Ascending aorta (tissue), 2 donors: ENCODE data around the gene SEZ6L. TPM values are rescaled to one million over a fixed set of nuclear protein-coding genes. Genes with fewer than 3 reads are reported as not detected.

Experiments used
- DNase-seq, 2 donors: peaks; one replicate each; pipeline ENCODE4 v3.0.0-alpha.2; 2019; ENCODE audit warnings: low spot score in 2 of 2
- H3K27ac ChIP-seq, 2 donors: fragments of 200-600 bp; sonication (generic); one replicate each; pipeline ENCODE4 v1.5.1; 2016 to 2017; ENCODE audit warnings: mild to moderate bottlenecking in 1 of 2
- H3K27me3 ChIP-seq: fragments of 200-600 bp; sonication (generic); one replicate; pipeline ENCODE4 v1.5.1; 2017
- H3K36me3 ChIP-seq, 2 donors: fragments of 200-600 bp; sonication (generic); one replicate each; pipeline ENCODE4 v1.5.1; 2016
- H3K4me1 ChIP-seq, 2 donors: fragments of 200-600 bp; sonication (generic); one replicate each; pipeline ENCODE4 v1.5.1; 2016 to 2017; ENCODE audit warnings: mild to moderate bottlenecking in 1 of 2
- H3K4me3 ChIP-seq, 2 donors: fragments of 200-600 bp; sonication (generic); one replicate each; pipeline ENCODE4 v1.5.1; 2016 to 2017; ENCODE audit warnings: mild to moderate bottlenecking in 1 of 2
- H3K9me3 ChIP-seq, 2 donors: fragments of 200-600 bp; sonication (generic); one replicate each; pipeline ENCODE4 v1.5.1; 2016
- intact Hi-C: fragments of 100-400 bp; cut with DNase I; formaldehyde crosslinking; loops from one replicate; pipeline ENCODE4 v1.15.1; 2023
- total RNA-seq: library from RNA; depleted of rRNA; stranded (reverse); fragments of >200 nt; gene quantifications from one replicate; pipeline ENCODE4 v1.1.0, GENCODE V29; 2016
- TF ChIP-seq, protein P1 (sequence below), 3 experiments: fragments of 200-600 bp in 2 of 3; fragments of 450-650 bp in 1 of 3; sonication (generic) in 2 of 3; IDR thresholded peaks; one replicate each; pipeline ENCODE4 v1.5.1; 2016 to 2019; ENCODE audit warnings: antibody characterized with exemption in 3 of 3, mild to moderate bottlenecking in 1 of 3, moderate library complexity in 1 of 3

The SEZ6L gene
- total RNA-seq, 1 donor from 2014 or later: not detected

DNA sequence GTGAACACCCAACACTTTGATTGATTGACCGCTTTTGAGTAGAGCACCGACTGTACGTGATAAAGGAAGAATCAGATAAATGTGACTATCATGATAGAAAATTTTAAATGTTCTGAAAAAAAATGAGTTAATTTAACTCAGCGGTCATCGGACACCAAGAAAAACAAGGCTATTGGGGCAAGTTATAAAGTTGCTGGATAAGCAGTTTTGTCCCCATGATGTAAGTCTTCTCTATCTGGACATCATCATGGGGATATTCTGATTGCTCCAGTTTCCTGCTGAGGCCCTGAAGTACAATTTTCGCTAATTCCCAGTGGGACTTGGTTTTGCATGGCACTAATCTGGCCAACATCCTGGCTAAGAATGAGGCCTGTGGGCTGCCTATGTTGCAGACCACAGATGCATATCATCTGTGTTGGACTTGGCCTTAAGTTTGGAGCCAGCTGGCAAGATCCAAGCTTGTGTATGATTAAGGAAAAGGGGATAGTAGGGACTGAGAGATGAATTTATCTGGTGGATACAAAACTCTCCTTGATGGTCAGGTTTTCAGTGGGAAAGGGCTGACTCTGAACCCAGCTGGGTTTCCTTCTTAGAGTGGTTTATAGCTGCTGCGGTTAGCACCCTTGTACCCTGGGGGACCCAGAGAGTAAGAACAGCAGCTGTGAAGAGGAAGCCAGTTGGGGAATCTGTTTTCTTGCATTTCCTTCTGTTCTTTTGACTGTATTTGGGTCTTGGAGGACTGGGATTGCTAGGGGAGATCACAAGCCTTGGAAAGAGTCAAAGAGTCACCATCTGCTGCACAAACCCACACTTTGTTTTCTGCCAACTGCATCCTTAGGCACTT lies 118.3 kb downstream of the SEZ6L start:
- peak in 1 of 2 donors; percentile 8 for DNase-seq
- intact Hi-C loops: no loop called here
- TF ChIP-seq, protein P1, sequence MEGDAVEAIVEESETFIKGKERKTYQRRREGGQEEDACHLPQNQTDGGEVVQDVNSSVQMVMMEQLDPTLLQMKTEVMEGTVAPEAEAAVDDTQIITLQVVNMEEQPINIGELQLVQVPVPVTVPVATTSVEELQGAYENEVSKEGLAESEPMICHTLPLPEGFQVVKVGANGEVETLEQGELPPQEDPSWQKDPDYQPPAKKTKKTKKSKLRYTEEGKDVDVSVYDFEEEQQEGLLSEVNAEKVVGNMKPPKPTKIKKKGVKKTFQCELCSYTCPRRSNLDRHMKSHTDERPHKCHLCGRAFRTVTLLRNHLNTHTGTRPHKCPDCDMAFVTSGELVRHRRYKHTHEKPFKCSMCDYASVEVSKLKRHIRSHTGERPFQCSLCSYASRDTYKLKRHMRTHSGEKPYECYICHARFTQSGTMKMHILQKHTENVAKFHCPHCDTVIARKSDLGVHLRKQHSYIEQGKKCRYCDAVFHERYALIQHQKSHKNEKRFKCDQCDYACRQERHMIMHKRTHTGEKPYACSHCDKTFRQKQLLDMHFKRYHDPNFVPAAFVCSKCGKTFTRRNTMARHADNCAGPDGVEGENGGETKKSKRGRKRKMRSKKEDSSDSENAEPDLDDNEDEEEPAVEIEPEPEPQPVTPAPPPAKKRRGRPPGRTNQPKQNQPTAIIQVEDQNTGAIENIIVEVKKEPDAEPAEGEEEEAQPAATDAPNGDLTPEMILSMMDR (IDR thresholded peaks at IDR 0.05): no peak
- Histone ChIP-seq H3K4me1 (no peaks in the 10 kb centered on the region), H3K4me3 (no peak overlapping the region), H3K27ac (no peak overlapping the region), H3K36me3 (no peaks in the 10 kb centered on the region), H3K9me3 (no peaks in the 10 kb centered on the region), H3K27me3 (no peaks in the 10 kb centered on the region)

DNA sequence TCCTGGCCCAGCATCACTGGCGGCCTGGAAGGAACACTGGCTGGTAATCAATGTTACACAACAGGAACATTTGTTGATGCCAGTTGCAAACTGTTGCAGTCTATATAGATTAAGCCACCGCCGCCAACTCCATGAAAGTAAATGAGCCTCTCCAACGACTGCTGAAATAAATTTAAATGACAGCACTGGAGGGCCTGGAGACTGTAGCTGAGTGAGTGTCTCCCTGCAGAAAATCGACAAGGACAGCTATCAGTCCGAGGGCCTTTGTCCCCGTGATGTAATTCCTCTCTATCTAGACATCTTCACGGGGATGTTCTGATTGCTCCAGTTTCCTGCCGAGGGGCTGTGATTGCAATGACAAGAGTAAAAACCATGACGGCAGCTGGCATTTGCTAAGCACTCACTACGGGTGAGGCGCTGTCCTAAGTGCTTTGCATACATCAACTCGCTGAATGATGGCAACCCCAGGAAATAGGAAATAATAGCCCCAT lies 120.4 kb downstream of the SEZ6L start:
- intact Hi-C loops: no loop called here
- no peak for DNase-seq
- Histone ChIP-seq H3K27ac (no peak overlapping the region), H3K27me3 (no peaks in the 10 kb centered on the region), H3K36me3 (no peaks in the 10 kb centered on the region), H3K4me1 (no peaks in the 10 kb centered on the region), H3K4me3 (no peak overlapping the region), H3K9me3 (no peaks in the 10 kb centered on the region)
- TF ChIP-seq, protein P1 (IDR thresholded peaks at IDR 0.05): no peak

DNA sequence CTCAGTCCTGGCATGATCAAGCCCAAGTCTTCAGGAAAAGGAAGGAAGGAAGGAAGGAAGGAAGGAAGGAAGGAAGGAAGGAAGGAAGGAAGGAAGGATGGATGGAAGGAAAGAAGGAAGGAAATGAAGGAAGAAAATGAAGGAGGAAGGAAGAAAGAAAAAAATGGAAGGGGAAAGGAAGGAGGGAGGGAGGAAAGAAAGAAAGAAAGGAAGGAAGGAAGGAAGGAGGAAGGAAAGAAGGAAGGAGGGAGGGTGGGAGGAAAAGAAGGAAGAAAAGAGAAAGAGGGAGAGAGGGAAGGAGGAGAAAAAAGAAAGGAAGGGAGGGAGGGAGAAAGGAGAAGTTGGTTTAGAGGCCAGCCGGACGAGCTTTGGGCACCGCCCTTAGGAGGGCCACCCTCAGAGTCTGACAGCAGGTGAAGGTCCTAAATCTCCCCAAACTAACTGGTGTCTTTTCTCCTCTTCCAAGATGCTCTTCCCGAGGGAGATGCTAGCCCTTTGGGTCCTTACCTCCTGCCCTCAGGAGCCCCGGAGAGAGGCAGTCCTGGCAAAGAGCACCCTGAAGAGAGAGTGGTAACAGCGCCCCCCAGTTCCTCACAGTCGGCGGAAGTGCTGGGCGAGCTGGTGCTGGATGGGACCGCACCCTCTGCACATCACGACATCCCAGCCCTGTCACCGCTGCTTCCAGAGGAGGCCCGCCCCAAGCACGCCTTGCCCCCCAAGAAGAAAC lies 122.8 kb downstream of the SEZ6L start:
- H3K27me3 ChIP-seq: no peaks in the 10 kb centered on the region
- intact Hi-C loops: no loop called here
- H3K27ac ChIP-seq: no peak overlapping the region
- H3K4me3 ChIP-seq: no peak overlapping the region
- DNase-seq: no peak
- TF ChIP-seq, protein P1 (IDR thresholded peaks at IDR 0.05): no peak
- H3K9me3 ChIP-seq: no peaks in the 10 kb centered on the region
- no peaks in the 10 kb centered on the region for H3K4me1 ChIP-seq
- H3K36me3 ChIP-seq: no peaks in the 10 kb centered on the region

DNA sequence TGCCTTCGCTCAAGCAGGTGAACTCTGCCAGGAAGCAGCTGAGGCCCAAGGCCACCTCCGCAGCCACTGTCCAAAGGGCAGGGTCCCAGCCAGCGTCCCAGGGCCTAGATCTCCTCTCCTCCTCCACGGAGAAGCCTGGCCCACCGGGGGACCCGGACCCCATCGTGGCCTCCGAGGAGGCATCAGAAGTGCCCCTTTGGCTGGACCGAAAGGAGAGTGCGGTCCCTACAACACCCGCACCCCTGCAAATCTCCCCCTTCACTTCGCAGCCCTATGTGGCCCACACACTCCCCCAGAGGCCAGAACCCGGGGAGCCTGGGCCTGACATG lies 123.4 kb downstream of the SEZ6L start:
- TF ChIP-seq, protein P1 (IDR thresholded peaks at IDR 0.05): no peak
- no peak for DNase-seq
- Histone ChIP-seq H3K9me3 (no peaks in the 10 kb centered on the region), H3K36me3 (no peaks in the 10 kb centered on the region), H3K4me1 (no peaks in the 10 kb centered on the region), H3K27ac (no peak overlapping the region), H3K4me3 (no peak overlapping the region), H3K27me3 (no peaks in the 10 kb centered on the region)
- intact Hi-C loops: no loop called here

DNA sequence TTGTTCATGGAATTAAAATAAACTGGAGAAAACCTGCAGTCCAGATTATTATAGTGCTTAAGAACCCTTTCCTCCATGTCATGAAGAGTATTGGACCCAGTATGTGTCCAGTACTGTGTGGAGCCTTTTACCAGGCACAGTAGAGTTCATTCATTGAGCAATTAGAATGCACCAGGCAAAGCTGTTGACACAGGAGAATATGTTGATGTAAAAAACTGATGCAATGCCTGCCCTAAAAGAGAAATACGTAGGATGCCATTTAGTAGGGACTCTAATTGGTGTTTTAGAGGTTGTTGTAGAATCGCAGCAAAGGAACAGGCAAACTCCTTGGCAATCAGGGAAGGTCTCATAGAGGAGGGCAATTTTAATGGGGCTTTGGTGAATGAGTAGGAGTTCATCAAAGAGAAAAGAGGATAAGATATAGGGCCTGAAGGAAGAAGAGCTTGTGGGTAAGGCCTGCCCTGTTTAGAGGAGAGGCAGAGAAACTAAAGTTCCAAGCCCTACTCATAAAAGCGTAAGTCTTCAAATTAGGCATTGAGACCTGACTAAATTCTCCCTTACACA lies 126.4 kb downstream of the SEZ6L start:
- Histone ChIP-seq H3K27ac (no peak overlapping the region), H3K4me3 (no peak overlapping the region), H3K9me3 (no peaks in the 10 kb centered on the region), H3K36me3 (no peaks in the 10 kb centered on the region), H3K27me3 (no peaks in the 10 kb centered on the region), H3K4me1 (no peaks in the 10 kb centered on the region)
- no peak for DNase-seq
- TF ChIP-seq, protein P1 (IDR thresholded peaks at IDR 0.05): no peak
- intact Hi-C loops: no loop called here
